NT2/D1 (cell line): ENCODE measurements around the gene CAV1.

Source experiments
- SUZ12 ChIP-seq: IDR thresholded peaks from 2 replicates; pipeline ENCODE4 v1.6.1; 2011; ENCODE audit not compliant: insufficient read length, insufficient read depth; ENCODE audit errors: extremely low read depth
- YY1 ChIP-seq: IDR thresholded peaks from 2 replicates; pipeline ENCODE4 v1.6.1; 2011; ENCODE audit not compliant: insufficient read length, insufficient read depth
- ZNF274 ChIP-seq: IDR thresholded peaks from 2 replicates; pipeline ENCODE4 v1.6.1; 2011; ENCODE audit warnings: mild to moderate bottlenecking, low read depth, low read length

DNA sequence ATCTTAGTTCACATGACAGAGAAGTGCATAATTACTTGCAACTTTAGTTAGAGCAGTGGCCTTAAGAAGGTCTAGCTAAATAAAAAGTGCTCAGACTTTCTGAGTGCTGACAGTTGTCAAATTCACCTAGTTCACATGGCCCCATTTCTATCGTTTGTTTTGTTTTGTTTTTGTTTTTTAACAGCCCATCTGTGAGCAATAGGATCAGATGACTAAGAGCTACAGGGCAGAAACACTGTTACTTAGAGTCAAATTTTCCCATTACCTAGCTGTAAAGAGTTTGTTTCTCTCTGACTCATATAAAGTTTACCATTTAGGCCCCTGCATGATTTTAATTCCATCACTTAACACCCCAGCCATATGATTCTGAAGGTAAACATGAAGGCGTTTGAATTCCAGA is 18.8 kb downstream of the CAV1 start:
- TF ChIP-seq YY1 (no peak), ZNF274 (no peak), SUZ12 (no peak)
